GM19099 (cell line): Measurements from ENCODE around the gene STAU1.
A peak's percentile ranks its signal among the peaks of the same experiment; 100 is the strongest.

Experiments
- POLR2A ChIP-seq: IDR thresholded peaks from 3 replicates; pipeline ENCODE4 v1.6.1; 2011; ENCODE audit warnings: low read depth; ENCODE audit not compliant: insufficient read length; ENCODE audit errors: extremely low read depth

STAU1 gene

GRCh38 chr20:49187851-49188641 is at the start of gene STAU1:
STAU1 (minus strand) TSS chr20:49188334; CDS start chr20:49166201, 22,133 bp downstream.
- TF ChIP-seq POLR2A, result peak; percentile 84

GRCh38 chr20:49237531-49237930 is 49.4 kb upstream of the STAU1 start:
- TF ChIP-seq POLR2A, result no peak

GRCh38 chr20:49236301-49236700 is 48.2 kb upstream of the STAU1 start:
- no peak for TF ChIP-seq POLR2A

- TF ChIP-seq POLR2A, result no peak
Observed at GRCh38 chr20:49234831-49235230, 46.7 kb upstream of the STAU1 start.

GRCh38 chr20:49233226-49233625 is 45.1 kb upstream of the STAU1 start:
- no peak for TF ChIP-seq POLR2A

GRCh38 chr20:49231471-49231870 is 43.3 kb upstream of the STAU1 start:
- TF ChIP-seq POLR2A, result no peak

- TF ChIP-seq POLR2A, result no peak
Observed at GRCh38 chr20:49230561-49231133, 42.5 kb upstream of the STAU1 start.

GRCh38 chr20:49230021-49230420 is 41.9 kb upstream of the STAU1 start:
- no peak for TF ChIP-seq POLR2A

GRCh38 chr20:49229381-49229780 is 41.2 kb upstream of the STAU1 start:
- TF ChIP-seq POLR2A, result no peak

GRCh38 chr20:49228676-49229075 is 40.5 kb upstream of the STAU1 start:
- no peak for TF ChIP-seq POLR2A

- TF ChIP-seq POLR2A, result no peak
Observed at GRCh38 chr20:49225896-49226295, 37.8 kb upstream of the STAU1 start.

GRCh38 chr20:49219924-49220831 is 32.0 kb upstream of the STAU1 start:
- TF ChIP-seq POLR2A, result no peak

GRCh38 chr20:49219091-49219923 is 31.2 kb upstream of the STAU1 start, which contains the start of gene DDX27:
DDX27 (plus strand) TSS chr20:49219416; CDS start chr20:49219449, 33 bp downstream.
- peak; percentile 85 for TF ChIP-seq POLR2A

- no peak for TF ChIP-seq POLR2A
Observed at GRCh38 chr20:49216991-49217578, 29.0 kb upstream of the STAU1 start.
